Mononuclear cell (primary cell): ENCODE results near the gene ZNF548. TPM values are rescaled to one million over a fixed set of nuclear protein-coding genes. Genes with fewer than 3 reads are reported as not detected.

ENCODE experiments used
- H3K27me3 ChIP-seq: 2 replicates; pipeline ENCODE4 v1.6.0; 2011; ENCODE audit warnings: low read length, control low read depth; ENCODE audit not compliant: insufficient read depth
- H3K4me1 ChIP-seq: 2 replicates; pipeline ENCODE4 v1.5.1; 2011; ENCODE audit warnings: mild to moderate bottlenecking, low read length, control low read depth; ENCODE audit not compliant: insufficient read depth
- H3K4me3 ChIP-seq: 2 replicates; pipeline ENCODE4 v1.5.1; 2011; ENCODE audit warnings: mild to moderate bottlenecking, low read length, moderate library complexity
- H3K9me3 ChIP-seq: 2 replicates; pipeline ENCODE4 v1.5.1; 2011; ENCODE audit warnings: low read depth, mild to moderate bottlenecking, control low read depth, low read length
- total RNA-seq: library from RNA; depleted of rRNA; stranded (reverse); fragments of >200 nt; gene quantifications from one replicate; pipeline ENCODE4 v1.2.3, GENCODE V29; 2012

The ZNF548 gene
- total RNA-seq, 1 donor = 46.3 TPM

GRCh38 chr19:57435062-57435978, 45.7 kb downstream of the ZNF548 start, which contains the start of gene ZNF749:
Gene ZNF749 (plus strand): TSS chr19:57435325. CDS start chr19:57435579, 254 bp downstream.
- Histone ChIP-seq H3K4me1 (peaks cover 19% of the 10 kb centered on the region), H3K4me3 (peak within 1 kb of the TSS; percentile 59), H3K9me3 (no peaks in the 10 kb centered on the region), H3K27me3 (no peaks in the 10 kb centered on the region)

GRCh38 chr19:57436417-57436816, 46.8 kb downstream of the ZNF548 start:
- peaks cover under 1% of the 10 kb centered on the region for H3K9me3 ChIP-seq
- H3K27me3 ChIP-seq = no peaks in the 10 kb centered on the region
- H3K4me3 ChIP-seq = no peak overlapping the region
- H3K4me1 ChIP-seq = peaks cover 19% of the 10 kb centered on the region

GRCh38 chr19:57437931-57438330, 48.3 kb downstream of the ZNF548 start:
- Histone ChIP-seq H3K27me3 (no peaks in the 10 kb centered on the region), H3K9me3 (peaks cover 13% of the 10 kb centered on the region), H3K4me1 (peaks cover 19% of the 10 kb centered on the region), H3K4me3 (no peak overlapping the region)

GRCh38 chr19:57438925-57439324, 49.3 kb downstream of the ZNF548 start:
- Histone ChIP-seq H3K4me1 (peaks cover 19% of the 10 kb centered on the region), H3K9me3 (peaks cover 23% of the 10 kb centered on the region), H3K27me3 (no peaks in the 10 kb centered on the region), H3K4me3 (no peak overlapping the region)

GRCh38 chr19:57441979-57442752, 52.5 kb downstream of the ZNF548 start:
- Histone ChIP-seq H3K27me3 (no peaks in the 10 kb centered on the region), H3K4me1 (no peaks in the 10 kb centered on the region), H3K9me3 (peaks cover 38% of the 10 kb centered on the region), H3K4me3 (no peak overlapping the region)

- no peak overlapping the region for H3K4me3 ChIP-seq
- H3K9me3 ChIP-seq = peaks cover 38% of the 10 kb centered on the region
- no peaks in the 10 kb centered on the region for H3K4me1 ChIP-seq
- H3K27me3 ChIP-seq = no peaks in the 10 kb centered on the region
Observed at GRCh38 chr19:57443121-57443696, 53.6 kb downstream of the ZNF548 start.

GRCh38 chr19:57452307-57452706, 62.7 kb downstream of the ZNF548 start:
- Histone ChIP-seq H3K9me3 (peaks cover 35% of the 10 kb centered on the region), H3K4me3 (no peak overlapping the region), H3K4me1 (no peaks in the 10 kb centered on the region), H3K27me3 (no peaks in the 10 kb centered on the region)

Other genes with a start within 250 kb of the ZNF548 start
- 0.10 TPM for gene ZIM3, start 244.7 kb upstream of the ZNF548 start, total RNA-seq
- gene DUXA, start 222.4 kb upstream of the ZNF548 start, total RNA-seq = not detected
- gene ZNF264, start 198.4 kb upstream of the ZNF548 start, total RNA-seq = 37.5 TPM
- gene AURKC, start 158.8 kb upstream of the ZNF548 start, total RNA-seq = 0.31 TPM
- gene ZNF805, start 149.2 kb upstream of the ZNF548 start, total RNA-seq = 78.5 TPM
- 90.5 TPM for gene ZNF460, start 109.4 kb upstream of the ZNF548 start, total RNA-seq
- gene ZNF543, start 69.4 kb upstream of the ZNF548 start, total RNA-seq = 5.6 TPM
- 4.5 TPM for gene ZNF304, start 38.6 kb upstream of the ZNF548 start, total RNA-seq
- gene TRAPPC2B, start 26.3 kb upstream of the ZNF548 start, total RNA-seq = 10.9 TPM
- 1.0 TPM for gene ZNF547, start 26.3 kb upstream of the ZNF548 start, total RNA-seq
- 8.1 TPM for gene ZNF17, start 21.3 kb downstream of the ZNF548 start, total RNA-seq
- gene ZNF749, start 45.5 kb downstream of the ZNF548 start, total RNA-seq = 5.0 TPM
- gene VN1R1, start 67.3 kb downstream of the ZNF548 start, total RNA-seq = 0.21 TPM
- gene ZNF772, start 87.7 kb downstream of the ZNF548 start, total RNA-seq = 2.6 TPM
- gene ZNF419, start 97.9 kb downstream of the ZNF548 start, total RNA-seq = 7.6 TPM
- 11.3 TPM for gene ZNF773, start 110.1 kb downstream of the ZNF548 start, total RNA-seq
- 8.1 TPM for gene ZNF549, start 137.5 kb downstream of the ZNF548 start, total RNA-seq
- gene ZNF550, start 170.0 kb downstream of the ZNF548 start, total RNA-seq = 13.5 TPM
- gene ZNF416, start 189.1 kb downstream of the ZNF548 start, total RNA-seq = 5.7 TPM
- 8.4 TPM for gene ZIK1, start 194.3 kb downstream of the ZNF548 start, total RNA-seq
- gene ZNF530, start 210.0 kb downstream of the ZNF548 start, total RNA-seq = 2.1 TPM
- 36.8 TPM for gene ZNF134, start 224.4 kb downstream of the ZNF548 start, total RNA-seq
- gene ZNF211, start 243.3 kb downstream of the ZNF548 start, total RNA-seq = 31.1 TPM